ENCODE results near the gene CBFB.
"Not testable (repeated sequence)": the region's sequence is repeated elsewhere in the genome, so short reads cannot be mapped to it uniquely, and the experiment has no call there.

CBFB gene

DNA sequence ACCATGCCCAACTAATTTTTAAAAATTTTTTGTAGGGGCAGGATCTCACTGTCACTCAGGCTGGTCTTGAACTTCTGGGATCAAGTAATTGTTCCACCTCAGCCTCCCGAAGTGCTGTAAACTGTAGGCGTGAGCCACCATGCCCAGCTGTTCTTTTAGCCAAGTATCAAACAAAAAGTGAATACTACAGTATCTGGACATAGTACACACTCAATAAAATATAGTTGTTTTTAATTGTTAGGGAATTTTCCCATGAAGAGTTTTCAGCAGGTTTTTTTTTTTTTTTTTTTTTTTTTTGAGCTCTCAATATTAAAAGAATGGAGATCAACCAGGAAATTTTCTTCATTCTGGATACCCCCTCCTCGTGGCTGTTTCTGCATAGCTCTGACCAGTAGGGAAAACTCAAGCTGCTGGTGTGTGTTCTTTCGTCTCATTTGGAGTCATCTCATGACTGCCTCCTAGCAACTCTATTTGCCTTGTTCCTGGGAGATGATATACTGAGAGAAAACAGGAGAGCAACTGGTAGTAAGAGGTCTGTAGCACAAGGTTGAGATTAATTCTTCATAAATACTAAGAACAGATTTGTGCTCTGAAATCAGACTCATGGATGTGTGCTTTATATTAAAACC lies 64.3 kb downstream of the CBFB start:
- no peak for DNase-seq (ENCODE audit: low read depth, low spot score)

DNA sequence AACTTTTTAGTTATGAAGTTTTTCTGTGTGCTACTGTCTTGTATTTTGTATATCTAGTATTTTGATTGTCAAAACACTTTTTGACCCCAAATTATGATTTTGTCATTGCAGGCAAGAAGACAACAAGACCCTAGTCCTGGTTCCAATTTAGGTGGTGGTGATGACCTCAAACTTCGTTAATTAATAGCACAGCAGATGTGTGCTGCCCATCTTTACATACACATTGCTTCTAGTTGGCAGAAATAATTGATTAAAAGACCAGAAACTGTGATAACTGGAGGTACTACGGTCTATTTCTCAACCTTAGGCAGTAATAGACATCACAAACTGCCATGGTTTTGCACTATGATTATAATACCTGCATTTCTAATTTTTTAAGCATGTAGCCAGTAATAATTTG lies 69.7 kb downstream of the CBFB start:
- DNase-seq (ENCODE audit: low read depth, low spot score) = no peak

DNA sequence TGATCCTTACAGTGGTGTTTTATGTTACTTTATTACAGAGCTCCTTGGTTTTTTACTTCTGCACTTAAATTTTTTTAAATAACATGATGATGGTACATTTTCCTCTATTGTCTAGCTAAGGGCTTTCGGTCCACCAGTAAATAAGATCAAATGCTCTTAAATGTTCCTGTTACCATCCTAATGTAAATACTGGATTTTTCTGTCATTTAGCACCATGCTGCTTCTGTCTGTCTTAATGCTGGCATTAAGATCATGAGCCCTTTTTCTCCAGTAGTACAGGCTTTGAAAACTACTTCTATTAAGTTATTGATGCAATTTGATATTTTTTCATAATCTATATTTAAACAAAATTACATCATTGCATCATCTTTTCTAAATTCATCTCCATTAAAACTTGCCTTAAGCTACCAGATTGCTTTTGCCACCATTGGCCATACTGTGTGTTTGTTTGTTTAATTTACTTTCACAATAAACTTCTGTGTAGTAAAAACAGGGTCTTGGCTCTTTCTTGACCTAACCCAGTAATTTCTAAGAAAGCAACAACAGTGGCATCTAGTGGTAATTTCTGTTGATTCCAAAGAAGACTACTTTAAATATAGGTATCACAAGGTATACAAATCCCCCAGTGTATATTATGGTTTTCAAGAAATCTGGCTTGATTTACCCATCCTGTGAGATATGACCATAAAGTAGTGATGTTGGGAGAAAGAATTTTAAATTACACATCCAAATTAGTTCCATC lies 71.8 kb downstream of the CBFB start:
- no peak for DNase-seq (ENCODE audit: low read depth, low spot score)

DNA sequence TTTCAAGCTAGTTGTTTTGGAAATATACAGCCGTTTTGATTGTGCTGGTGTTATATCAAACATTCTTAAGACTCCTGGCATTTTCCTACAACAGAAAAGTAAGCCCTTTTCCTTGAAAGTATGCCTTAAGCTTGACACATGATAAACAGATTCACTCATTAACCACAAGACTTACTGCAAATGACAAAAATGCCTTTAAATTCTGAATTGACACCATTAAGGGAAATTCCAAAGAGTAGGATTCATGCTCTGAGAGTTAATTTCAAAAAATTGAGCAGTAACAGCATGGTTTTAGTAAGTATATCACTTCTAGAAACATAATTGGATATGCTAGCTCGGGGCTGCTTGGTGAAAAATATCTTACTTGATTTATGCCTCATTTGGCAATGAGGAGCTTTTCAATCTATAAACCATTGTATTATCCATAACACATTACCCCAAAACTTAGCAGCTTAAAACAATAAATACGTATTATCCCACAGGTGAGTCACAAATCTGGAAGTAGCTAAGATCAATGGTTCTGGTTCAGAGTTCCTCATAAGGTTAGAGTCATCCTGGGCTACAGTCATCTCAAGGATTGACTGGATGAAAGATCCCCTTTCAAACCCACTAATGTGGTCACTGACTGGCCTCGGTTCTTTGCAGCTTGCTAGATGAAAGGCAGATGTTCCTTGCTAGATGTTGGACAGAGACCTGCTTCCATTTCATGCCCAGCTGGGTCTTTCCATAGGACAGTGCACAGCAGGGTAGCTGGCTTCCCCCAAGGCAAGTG lies 72.5 kb downstream of the CBFB start:
- no peak for DNase-seq (ENCODE audit: low read depth, low spot score)

DNA sequence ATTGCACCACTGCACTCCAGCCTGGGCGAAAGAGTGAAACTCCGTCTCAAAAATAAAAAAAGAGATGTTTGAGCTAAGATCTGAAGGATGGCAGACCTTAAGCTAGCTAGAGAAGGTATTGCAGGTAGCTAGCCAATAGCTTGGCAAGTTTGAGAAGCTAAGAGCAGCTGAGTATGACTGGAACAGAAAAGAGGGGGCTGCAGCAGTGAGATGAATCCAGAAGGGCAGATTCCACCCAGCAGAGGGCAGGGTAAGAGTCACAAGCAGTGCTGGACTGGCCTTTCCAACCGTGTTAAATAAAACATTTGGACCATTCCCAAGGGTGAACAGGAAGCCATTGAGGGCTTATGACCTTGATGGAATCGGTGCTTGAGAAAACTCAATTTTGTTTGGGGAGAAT lies 75.1 kb downstream of the CBFB start:
- peak; percentile 63 for DNase-seq (ENCODE audit: low read depth, low spot score)

DNA sequence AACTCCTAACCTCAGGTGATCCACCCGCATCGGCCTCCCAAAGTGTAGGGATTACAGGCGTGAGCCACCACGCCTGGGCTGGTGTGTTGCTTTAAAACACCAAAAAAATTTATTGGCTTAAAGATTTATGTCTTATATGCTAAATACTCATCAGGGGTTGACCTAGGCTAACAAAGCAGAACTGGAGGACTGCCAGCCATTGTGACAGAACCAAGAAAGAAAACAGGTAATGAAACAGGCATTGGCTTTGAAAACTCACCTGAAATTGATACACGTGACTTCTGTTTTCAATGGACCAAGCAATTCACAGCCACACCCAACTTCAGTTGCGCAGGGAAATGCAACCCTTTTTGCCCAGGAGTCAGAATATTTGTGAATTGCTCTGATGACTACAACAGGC lies 75.9 kb downstream of the CBFB start:
- no peak for DNase-seq (ENCODE audit: low read depth, low spot score)

DNA sequence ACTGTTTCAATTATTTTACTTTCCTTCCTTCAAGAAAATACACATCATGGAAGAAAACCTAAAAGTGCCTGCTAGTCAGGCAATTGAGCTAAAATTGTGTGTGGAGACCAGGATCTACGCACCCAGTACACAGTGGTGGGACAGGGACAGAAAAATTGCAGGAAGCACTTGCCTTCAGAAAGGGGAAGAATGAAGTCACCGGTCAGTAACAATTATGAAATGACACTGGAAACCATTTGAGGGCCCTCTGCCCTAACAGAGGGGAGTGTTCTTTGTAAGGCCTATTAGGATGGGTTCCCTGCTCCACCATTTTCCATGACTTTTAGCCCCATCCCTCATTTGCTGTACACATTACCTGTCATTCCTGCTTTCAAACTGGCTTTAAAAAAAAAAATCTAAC lies 76.3 kb downstream of the CBFB start:
- DNase-seq (ENCODE audit: low read depth, low spot score) = no peak

DNA sequence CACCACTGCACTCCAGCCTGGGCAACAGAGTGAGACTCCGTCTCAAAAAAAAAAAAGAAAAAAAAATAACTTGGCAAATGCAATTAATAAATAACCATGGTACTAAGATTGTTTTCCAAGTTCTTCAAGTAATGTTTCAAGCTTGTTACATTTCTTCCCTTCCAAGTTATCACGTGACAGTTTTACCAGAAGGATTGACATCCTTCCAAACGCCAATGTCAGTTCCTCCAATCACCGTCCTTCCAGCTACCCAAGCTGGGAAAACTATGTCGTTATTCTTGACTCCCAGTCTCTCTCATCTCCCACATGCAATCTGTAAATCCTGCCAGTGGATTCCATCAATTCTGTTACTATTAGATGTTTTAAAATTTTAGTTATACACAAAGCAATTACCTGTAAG lies 76.9 kb downstream of the CBFB start:
- DNase-seq (ENCODE audit: low read depth, low spot score) = no peak

DNA sequence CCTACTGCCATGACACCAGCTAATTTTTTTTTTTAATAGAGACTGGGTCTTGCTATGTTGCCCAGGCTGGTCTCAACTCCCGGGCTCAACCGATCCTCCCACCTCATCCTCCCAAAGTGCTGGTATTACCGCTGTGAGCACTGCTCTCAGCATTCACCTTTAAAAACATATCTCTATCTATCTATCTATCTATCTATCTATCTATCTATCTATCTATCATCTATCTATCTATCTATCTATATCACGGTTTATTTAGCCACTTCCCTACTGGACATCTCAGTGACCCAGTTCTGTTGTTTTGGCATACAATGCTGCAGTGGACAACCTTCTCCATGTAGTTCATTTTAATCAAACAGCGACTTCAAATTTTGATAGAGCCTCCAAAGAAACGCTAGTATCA lies 79.5 kb downstream of the CBFB start:
- no peak for DNase-seq (ENCODE audit: low read depth, low spot score)

DNA sequence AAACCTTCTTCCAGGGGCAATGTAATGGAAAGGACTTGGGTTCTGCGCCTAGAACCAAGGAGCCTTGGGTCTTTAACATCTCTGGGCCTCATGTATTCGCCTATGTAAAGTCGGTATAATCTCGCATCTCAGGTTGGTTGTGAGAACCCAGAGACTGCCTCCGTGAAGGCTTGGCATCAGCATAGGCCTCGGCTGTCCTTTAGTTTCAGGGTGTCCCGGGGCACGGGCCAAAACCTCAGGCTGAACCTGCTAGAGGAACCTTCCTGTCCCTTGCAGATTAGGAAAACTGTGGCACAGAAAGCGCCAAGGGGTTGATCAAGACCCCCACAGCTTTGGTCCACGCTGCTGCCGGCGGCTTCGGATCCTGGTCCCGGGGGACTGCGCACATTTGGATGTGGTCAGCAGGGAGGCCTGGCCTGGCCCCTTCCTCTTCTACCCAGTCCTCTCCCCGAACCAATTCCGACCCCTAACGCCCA lies 80.0 kb downstream of the CBFB start:
- DNase-seq (ENCODE audit: low read depth, low spot score) = no peak

DNA sequence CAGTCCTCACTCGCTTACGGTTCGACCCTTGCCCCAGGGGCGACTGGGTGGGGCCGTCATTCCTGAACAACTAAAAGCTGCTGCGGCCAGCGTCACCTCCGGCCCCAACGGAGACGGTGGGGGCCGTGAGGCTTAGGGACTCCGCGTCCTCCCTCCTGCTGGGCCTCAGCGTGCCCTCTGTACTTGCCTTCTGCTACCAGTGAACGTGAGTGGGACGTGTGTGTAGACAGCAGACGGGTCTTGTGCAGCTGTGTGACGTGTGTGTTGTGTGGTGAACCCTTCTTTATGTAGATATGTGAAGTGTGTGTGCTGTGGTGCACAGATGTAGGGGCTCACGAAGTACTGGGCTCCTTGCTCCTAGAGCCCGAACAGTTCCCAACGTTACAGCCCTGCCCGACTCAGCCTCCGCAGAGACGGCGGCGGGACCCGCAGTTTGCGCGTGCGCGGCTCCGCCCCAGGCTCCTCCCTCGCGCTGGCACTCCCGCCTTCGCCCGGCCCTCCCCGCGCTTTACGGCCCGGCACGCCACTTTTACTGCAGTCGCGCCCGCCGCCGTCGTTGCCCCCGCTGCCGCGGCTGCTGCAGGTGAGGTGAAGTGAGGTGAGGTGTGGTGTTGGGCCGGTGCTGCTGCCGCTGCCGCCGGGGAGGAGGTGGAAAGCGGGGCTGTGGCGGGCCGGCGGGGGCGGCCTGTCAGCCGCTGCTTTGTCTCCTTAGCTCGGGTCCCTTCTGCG lies 80.6 kb downstream of the CBFB start, which contains the start of gene PHAF1:
Gene PHAF1 (plus strand): TSS at position 535 of the 729 bp plus-strand sequence. CDS start 235 bp downstream, outside the sequence.
- DNase-seq (ENCODE audit: low read depth, low spot score) = peak; percentile 97

DNA sequence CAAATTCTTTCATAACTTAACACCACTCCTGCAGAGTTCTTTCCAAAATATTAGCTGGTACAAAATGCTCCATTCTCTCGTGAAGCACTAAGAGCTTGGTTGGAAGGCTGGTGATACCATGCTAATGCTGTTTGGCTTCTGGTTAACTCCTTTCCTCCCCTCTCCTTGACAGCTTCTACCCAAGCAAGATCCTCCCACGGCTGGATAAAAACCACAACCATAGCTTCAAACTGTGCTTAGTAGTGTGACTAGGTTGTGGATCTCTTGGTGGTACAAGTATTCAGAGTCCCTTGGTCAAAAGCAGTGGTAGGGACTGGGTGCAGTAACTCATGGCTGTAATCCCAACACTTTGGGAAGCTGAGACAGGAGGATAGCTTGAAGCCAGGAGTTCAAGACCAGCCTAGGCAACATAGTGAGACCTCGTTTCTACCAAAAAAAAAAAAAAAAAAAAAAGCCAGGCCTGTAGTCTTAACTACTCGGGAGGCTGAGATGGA lies 83.0 kb downstream of the CBFB start:
- no peak for DNase-seq (ENCODE audit: low read depth, low spot score)

DNA sequence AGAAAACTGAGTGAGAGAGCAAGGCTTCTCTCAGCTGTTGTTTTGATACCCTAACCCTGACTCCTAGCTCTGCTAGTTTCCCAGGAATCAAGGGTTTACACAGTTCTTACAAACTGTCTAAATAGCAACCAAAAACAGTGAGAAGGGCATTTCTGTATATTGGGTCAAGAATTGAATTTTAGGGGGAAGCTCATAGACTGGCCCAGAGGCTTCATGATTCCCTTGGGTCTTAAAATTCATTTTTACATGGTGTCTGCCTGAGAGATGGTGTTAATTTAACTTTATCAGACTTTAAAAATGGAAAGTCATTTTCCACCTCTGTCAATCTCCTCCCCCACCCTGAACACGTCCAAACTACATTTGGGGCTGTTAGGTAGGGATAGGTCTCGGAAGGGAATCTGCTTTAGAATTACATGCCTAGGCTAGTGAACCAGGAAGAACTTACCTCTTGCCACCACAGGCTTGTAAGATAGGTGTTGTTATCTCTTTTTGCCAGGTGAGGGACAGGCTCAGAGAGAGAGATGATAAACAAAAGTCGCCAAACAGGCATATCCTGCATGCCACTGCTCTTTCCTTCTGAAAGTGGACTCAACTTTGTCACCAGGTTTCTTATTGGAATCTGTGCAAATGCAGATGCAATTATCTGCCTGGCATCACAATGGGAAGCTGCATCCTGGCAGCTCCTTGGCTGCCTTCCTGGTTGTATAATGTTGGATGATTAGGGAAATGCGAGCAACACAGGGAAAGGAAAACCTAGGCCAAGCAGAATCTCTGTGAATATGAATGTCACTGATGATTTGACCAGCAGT lies 83.8 kb downstream of the CBFB start:
- DNase-seq (ENCODE audit: low read depth, low spot score) = peak; percentile 52

DNA sequence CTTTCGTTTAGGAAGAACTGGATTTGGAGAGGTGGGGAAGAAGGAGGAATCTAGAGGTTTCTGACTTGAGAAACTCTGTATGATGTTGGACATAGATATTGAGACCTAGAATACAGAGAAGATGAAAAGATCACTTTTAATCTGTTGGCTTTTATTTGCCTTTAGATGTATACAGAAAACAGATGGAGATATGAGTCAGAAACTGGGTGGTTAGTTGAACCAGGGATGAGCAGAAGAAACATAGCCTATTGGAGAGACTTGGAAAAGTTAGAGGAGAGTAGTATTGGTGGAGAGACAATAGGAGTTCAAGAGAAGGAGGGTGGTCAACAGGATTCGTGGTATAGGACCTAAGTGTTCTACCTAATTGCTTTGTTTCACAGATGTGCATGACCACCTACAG lies 85.8 kb downstream of the CBFB start:
- no peak for DNase-seq (ENCODE audit: low read depth, low spot score)

DNA sequence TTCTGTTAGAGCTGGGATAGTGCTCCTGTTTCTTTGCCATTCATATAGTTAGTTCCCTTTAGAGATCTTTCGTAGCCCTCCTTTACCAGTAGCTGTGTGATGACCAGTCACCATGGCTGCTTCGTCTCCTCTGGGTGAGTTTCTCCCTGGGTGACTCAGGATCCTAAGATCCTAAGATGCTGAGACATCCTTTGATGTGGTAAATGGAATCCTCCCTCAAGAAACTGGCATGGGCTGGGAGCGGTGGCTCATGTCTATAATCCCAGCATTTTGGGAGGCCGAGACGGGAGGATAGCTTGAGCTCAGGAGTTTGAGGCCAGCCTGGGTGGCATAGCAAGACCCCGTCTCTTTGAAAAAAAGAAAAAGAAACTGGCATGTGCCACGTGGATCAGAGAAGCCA lies 86.7 kb downstream of the CBFB start:
- DNase-seq (ENCODE audit: low read depth, low spot score) = no peak

DNA sequence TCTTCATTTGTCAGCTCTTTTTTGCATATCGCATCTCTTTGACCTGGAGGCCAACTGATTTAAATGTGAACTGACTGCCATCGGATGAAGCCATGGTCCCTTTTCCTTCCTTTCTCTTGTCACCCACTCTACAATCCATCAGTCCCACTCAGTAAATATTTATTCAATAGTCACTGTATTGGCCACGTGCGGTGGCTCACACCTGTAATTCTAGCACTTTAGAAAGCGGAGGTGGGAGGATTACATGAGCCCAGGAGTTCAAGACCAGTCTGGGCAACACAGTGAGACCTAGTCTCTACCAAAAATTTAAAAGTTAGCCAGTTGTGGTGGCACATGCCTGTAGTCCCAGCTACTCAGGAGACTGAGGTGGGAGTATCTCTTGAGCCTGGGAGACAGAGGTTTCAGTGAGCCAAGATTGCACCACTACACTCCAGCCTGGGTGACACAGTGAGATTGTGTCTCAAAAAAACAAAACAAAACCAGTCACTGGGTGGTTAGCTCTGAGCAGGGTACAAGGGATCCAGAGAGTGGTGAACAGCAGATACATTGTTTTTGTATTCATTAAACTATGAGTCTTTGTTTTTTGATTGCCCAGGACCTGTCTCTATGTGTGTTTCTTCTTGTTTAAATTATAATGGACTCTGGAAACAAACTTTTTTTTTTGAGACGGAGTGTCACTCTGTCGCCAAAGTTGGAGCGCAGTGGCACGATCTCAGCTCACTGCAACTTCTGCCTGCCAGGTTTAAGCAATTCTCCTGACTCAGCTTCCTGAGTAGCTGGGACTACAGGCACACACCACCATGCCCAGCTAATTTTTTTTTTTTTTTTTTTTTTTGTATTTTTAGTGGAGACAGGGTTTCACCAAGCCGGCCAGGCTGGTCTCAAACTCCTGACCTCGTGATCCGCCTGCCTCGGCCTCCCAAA lies 87.7 kb downstream of the CBFB start:
- no peak for DNase-seq (ENCODE audit: low read depth, low spot score)

DNA sequence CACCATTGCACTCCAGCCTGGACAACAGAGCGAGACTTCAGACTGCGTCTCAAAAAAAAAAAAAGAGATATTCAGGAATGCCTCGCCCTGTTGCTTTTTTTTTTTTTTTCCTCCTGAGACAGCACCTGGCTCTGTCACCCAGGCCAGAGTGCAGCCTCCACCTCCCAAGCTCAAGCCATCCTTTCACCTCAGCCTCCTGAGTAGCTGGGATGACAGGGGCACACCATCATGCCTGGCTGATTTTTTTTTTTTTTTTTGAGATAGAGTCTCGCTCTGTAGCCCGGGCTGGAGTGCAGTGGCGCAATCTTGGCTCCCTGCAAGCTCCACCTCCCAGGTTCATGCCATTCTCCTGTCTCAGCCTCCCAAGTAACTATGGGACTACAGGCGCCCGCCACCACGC lies 88.8 kb downstream of the CBFB start:
- no peak for DNase-seq (ENCODE audit: low read depth, low spot score)

DNA sequence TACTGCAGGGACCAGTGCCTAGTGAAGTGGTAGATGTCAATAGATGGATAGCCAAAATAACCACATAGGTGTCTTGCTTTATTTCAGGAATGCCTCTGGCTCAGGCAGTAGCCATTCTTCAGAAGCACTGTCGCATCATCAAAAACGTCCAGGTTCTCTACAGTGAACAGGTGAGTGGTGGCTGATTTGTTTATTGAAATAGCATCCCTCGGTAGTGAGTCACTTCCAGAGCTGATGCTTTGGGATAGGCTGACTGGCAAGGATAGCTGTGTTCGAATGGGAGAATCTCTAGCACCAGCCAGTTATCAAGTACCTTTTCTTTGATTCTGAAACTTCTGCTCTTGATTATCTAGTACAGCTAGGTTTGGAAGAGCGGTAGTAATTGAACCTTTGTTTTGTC lies 91.1 kb downstream of the CBFB start:
- DNase-seq (ENCODE audit: low read depth, low spot score) = no peak

DNA sequence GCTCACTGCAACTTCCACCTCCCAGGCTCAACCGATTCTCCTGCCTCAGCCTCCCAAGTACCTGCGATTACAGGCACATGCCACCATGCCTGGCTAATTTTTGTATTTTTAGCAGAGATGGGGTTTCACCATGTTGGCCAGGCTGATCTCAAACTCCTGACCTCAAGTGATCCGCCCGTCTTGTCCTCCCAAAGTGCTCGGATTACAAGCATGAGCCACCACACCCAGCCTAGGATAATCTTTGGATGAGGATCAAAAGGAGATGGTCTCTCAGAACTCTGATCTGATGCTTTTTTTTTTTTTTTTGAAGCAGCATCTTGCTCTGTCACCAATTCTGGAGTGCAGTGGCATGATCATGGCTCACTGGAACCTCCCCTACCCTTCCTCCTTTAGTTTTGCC lies 93.8 kb downstream of the CBFB start:
- DNase-seq (ENCODE audit: low read depth, low spot score) = not testable (repeated sequence)

DNA sequence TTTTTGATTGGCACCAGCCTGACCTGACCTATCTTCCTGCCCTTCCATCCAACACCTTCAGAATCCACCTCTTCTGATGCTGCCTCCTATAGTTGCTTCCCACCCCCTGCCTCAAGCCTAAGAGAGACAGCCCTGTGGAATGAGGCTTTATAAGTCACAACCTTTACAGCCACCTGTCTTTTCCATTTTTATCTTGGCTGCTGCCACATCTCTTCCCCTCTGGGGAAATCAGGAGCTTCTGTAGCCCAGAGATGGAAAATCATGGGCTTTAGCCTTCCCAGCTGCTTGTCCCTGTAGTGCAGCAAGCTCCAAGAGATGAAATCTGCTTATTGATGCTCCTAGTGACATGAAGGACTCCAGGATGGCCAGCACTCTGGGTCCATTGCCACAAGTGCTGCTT lies 99.5 kb downstream of the CBFB start:
- DNase-seq (ENCODE audit: low read depth, low spot score) = no peak
